Hematopoietic multipotent progenitor cell treated with erythropoietin and hydrocortisone succinate and interleukin-3 and kit ligand, for 15 days (in vitro differentiated cells): ENCODE results near the gene DDHD1.

Source experiments
- DNase-seq: peaks from one replicate; pipeline ENCODE4 v3.0.0-alpha.2; 2015; ENCODE audit warnings: low spot score

Gene DDHD1

DNA sequence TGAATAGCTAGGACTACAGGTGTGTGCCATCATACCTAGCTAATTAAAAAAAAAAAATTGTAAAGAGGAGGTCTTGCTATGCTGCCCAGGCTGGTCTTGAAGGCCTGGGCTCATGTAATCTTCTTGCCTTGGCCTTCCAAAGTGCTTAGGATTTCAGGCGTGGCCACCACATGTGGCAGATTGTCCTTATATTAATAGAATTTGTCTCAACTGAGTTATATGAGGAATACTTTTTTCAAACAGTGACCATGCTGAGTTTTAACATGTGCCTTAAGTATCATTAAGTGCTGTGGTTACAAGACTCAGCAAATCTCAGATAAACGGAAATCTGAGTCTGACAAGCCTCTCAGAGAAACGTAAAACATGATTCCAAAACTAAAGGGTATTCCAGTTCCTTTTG lies 119.1 kb downstream of the DDHD1 start:
- no peak for DNase-seq

DNA sequence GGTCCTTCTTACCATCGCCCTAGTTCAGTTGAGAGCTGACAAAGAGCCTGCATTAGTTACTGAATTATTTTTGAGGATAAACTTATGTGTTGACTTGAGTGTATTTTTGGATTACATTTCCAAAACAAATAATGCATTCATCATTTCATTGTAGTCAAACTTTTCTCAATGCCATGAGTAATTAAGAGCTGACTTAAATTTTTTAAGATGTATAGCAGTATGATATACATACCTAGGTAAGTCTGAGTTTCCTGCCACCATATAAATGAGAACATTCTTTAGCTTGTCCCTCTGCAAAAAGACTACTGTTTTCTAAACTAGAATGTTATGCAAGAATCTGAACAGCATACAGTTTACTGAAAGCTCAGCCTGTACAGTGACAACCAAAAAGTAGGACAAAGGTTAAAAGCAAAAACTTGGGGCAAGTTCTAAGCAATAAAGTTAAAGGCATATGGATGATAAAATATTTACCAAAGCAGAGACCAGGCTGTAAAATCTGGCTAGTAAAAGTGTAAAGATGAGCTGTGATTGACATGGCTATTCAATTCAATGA lies 120.2 kb downstream of the DDHD1 start:
- DNase-seq, result no peak

DNA sequence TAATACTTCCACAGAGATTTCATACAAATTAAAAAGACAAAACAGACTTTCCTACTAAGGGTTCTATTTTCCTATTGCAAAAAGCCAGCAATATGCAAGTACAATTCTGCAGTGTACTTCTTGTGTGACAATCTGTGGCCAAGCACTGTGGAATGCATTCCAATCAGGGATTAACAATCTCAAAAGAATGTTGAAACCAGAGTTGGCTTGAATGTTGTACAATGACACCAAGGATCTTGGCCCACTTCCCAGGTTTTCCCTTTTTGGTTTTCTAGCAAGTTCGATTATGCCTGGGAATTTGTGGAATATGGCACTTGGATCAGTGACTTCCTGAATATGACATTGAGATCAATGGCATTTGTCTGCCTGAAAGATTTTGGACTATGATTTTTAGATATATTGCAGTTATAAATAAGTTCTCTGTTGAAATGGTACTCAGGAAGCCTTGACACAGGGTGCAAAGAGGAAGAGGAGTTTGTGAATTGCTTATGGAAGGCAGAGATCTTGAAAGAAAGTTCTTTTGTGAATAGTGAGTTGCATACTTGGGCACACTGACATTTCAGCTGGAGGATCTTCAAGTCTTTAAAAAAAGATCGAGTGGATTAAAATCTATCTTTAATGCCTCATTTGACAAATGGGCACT lies 120.8 kb downstream of the DDHD1 start:
- no peak for DNase-seq

DNA sequence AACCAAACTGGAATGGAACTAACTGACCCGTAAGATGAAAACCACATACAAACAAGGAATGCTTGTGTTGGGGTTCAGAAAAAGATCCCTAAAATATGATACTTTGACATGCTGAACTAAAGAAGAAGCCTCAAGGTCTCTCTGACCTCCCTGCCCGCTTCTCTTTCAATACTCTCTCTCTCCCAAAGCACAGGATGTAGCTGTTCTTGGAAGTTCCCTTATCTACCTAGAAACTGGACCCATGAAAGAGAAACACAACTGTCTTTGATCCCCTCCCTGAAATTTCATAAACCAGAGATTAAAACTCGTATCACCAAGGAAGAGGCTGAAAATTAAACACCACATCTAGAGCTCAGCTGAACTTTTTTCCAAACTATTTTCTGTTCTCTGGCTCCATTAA lies 125.6 kb downstream of the DDHD1 start:
- DNase-seq, result no peak

DNA sequence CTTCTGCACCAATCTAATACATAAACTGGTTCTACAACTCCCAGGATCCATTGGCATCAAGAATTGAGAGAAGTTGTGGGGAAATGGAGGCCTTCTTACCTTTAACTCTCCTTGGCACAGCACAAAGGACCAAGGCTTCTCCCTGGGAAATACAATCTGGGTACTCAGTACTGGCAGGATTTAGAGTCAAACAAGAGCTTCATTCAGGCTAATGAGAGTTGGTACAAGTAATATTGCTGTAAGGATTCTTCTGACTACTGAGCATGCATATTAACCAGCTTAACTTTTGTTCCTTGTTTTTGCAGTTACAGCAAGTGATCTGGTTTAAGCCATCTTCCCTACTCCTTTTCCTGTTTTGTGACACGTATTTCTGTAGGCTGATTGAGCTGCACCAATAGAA lies 126.1 kb downstream of the DDHD1 start:
- DNase-seq, result no peak

DNA sequence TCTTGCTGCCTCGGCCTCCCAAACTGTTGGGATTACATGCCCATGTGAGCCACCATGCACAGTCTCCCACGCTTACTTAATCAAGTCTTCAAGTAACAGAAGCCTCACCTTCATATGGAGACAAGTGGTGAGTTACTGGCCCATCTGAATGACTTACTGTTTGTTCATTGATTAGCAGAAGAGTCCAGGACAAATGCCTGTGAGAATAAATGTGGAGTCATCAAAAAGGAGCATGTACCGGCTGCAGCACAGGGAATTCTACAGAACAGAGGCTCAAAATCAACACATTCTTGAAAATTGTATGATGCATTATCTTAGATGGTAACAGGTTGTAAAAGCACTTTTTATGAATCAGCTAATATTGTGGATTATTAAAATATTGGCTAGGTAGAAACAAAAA lies 129.8 kb downstream of the DDHD1 start:
- no peak for DNase-seq

DNA sequence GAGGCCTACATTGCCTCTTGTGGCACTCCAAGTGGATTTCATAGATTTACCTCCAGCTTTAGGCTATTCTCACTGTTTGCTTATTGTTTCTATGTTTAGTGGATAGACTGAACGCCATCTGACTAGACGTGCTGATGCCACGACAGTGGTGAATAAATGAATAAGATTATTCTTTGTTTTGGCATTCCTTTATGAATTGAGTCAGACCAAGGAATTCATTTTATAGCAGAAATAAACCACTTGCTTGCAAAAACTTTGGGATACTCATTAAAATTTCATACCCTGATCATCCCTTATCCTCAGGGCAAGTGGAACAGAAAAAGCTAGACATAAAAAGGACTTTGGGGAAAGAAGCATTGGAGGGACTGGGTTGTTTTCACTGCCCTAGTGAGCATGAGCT lies 130.5 kb downstream of the DDHD1 start:
- no peak for DNase-seq

DNA sequence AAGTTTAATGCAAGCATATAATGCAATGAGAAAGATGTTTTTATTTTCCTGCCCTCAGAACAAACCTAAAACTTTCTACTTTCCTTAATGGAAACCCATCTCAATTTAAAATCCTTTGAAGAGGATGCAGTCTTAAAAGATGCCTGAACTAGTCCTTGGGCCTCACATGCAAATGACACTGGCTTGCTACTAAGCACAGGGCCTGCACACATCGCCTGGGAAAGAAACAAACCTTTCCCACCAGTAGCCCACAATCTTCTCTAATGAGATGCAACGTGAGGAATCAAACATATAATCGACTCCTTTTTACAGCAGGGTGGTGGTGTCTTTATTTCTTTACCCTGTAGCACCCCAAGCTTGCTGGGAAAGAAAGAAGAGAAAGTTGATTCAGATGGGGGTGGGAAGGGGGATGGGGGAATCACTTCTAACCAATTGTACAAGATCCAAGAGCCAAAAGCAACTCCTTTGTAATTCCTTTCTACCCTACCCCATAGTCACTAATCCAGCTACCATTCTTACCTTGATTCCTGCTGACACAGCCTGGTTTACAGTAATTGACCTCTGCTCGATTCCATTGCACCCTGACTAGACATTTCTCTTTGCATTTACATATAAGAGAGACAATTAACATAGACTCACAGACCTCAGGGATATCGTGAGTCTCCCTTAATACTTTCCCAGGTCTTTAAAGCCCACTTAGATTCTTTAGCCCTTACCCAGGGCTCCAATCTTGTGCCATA lies 132.8 kb downstream of the DDHD1 start:
- no peak for DNase-seq

DNA sequence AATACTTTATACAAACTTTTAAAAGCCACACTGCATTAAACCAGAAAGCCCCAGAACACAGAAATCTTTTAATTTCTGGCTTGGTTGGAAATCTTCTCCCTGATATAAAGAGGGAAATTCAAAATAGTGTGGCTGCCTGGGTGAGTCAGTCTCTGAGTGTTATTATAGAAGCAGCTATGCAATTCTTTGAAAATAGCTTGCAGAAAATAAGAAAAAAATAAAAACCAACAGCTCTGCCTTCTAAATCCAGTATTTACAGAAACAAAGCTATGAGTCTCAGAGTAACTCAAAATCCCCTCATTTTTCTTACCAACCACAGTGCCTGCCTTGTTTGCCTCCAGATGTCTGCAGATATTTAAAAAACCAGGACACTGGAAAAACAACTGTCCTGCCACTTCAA lies 133.7 kb downstream of the DDHD1 start:
- no peak for DNase-seq

DNA sequence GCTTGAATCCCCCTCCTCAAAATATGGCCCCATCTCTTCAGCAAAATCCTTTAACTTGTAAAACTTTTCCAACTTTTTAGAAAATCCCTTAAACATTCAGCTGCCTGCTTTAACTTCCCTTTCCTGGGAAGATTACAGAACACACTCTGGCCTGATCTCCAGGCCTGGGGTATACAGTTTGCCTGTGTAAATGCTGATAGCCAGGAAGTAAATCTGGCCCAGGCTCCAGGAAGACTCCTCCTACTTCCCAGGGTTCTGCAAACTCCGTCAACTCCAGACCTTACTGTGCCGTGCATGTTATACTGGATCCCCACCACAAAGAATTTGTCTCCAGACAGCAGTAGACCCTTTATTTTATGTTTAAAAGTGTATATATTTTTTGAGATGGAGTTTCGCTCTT lies 135.3 kb downstream of the DDHD1 start:
- no peak for DNase-seq

DNA sequence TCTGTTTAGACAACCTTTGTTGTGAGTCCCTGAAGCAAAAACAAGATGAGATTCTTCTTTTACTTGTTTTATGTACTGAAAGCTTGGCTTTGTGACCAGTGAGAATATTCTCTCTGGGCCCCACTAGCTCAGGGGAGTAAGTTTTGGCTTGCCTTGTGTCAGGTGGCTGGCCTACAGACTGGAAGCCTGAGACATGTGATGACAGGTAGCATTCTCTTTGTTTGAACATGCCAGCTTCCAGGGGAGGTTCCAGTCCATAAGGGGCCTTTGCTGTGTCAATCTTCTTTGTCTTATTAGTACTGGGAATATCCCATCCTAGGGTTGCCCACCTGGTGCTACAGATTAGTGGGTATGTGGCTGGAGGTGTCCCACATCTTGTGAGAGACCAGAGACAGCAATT lies 136.2 kb downstream of the DDHD1 start:
- DNase-seq, result no peak

DNA sequence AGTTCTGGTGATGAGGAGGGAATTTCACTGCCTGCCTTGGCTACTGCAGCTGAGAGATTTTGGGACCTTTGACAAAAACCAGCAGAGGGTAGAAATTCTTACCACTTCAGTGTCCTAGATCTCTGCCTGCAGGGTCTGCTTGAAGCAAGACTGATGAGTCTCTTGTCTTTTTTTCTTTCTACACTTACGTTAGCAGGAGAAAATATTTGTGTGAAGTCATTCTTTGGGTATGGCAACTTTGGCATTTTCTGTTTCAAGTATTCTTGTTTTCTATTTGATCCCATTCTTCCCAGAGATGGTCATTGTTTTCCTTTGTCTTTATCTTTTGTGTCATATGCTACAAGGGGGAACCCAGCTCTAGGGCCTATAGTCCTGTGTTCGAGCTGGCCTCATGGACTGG lies 136.6 kb downstream of the DDHD1 start:
- no peak for DNase-seq

DNA sequence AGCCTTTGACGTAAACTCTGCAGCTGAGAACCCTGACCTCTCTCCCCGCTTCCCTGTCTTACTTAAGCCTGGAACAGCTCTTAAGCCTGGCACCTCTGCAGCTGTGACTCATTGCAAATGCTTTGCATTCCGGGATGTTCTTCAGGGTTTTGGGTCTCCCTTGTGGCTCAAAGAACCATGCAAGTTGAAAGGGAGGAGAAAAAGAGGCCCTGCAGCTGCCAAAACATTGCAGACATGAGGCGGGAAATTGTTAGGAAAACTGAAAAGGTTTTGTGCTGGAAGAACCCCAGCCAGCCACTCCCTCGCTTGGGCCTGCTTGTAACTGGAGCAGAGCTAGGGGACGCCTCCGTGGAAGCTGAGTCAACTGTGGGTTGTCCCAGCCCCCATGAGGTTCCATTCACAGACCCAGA lies 142.1 kb downstream of the DDHD1 start:
- no peak for DNase-seq

DNA sequence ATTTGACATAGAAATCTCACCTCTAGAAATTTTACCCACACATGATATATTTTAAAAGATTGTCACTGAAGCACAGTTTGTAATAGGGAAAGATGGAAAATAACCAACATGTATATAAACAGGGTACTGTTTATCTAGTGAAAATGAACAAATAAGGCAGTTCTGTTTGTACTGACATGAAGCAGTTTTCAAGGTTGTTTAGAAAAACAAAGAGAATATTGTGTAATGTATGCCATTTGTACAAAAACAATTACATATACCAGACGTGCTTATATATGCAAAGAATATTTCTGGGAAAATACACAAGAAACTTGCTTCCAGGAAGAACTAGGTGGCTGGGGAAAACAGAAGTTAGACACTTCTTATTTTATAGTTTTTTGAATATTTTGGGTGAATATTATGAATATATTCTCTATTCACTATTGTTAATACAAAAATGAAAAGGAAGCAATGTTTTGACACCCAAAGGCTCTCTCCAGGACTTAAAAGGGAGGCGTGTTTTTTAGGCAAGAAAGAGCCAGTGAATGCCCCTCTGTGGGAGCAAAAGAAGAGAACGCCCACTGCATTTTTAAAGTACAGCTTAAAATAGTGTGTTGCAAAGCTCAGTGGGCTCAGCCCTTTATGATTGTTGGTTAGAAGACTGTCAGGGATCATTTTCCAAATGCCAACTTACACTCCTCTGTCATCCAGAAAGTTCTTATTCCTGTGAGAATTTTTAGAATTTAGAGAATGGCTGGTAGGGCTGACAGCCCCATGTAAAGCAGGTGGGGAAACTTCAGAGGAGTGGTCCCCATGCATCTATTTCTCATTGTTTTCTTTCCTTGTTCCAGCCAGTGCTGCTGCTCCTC lies 142.7 kb downstream of the DDHD1 start:
- DNase-seq, result no peak

DNA sequence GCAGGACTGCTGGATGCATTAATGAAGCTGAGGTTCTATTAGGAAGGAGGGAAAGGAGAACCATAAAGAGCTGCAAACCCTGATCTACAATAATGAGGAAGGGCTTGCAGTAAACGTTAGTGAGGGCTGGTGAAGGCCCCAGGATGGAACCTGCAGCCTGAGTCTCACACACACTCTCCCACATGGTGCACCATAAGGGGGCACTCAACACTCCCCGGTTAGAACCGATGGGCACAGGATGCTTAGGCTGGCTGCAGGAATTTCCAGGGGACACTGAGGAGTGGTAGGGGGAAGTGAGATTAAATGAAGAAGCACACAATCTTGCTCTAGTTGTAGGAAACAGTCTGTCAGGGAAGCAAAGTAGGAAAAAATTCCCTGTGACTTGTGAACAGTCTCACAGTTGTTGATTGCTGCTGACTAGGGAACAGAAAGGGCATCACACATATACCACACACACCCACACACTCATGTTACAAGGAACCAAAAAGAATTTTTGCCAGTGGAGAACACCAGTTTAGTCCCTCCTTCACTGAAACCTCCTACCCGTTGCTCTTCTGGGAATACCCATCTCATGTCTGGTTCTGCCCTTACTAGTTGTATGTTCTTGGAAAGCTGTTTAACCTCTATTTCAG lies 146.1 kb downstream of the DDHD1 start:
- DNase-seq, result no peak

DNA sequence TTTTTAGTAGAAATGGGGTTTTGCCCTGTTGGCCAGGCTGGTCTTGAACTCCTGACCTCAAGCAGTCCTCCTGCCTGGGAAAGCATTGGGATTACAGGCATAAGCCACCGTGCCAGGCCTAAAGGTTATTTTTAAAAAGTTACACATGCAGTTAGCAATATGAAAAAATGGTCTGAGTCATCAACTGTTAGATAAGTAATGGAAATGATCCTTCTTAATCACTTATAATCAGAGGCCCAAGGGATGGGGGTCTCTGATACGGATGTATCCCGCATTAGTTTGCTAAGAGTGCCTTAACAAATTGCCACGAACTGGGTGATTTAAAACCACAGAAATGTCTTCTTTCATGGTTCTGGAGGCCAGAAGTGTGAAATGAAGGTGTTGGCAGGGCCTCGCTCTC lies 148.1 kb downstream of the DDHD1 start:
- no peak for DNase-seq

DNA sequence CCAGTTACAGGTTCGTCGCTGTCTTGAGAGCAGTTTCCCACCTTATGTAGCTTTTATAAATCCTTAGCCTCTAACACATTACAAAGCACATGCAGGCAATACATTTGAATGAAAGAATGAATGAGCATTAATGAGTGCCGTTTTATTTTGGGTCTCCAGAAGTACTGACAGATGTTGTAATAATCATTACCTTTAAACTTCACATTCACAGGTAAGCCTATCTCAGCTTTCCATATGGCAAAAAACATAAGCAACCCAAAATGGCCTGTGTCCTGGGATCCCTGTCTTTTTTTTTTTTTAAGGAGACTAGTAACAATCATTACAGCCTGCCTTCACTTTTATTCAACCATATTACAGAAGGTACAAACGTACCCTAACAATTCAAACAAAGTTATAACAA lies 149.3 kb downstream of the DDHD1 start:
- DNase-seq, result no peak

DNA sequence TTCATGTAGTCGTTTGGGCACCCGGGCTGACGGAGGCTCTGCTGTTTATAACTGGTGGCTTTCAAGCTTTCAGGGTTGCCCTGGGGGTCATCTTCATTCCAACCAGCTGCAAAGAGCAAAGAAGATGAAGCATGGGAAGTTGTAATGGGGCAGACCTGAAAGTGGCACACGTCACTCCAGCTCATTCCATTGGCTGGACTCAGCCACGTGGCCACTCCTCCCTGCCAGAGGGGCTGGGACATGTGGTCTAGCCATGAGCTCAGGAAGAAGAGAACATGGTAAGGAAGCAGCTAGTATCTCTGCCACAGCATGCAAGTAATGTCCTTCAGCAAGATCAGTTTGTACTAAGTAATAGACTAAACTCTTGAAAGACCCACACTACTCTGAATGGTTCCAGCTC lies 150.5 kb downstream of the DDHD1 start:
- DNase-seq, result no peak

DNA sequence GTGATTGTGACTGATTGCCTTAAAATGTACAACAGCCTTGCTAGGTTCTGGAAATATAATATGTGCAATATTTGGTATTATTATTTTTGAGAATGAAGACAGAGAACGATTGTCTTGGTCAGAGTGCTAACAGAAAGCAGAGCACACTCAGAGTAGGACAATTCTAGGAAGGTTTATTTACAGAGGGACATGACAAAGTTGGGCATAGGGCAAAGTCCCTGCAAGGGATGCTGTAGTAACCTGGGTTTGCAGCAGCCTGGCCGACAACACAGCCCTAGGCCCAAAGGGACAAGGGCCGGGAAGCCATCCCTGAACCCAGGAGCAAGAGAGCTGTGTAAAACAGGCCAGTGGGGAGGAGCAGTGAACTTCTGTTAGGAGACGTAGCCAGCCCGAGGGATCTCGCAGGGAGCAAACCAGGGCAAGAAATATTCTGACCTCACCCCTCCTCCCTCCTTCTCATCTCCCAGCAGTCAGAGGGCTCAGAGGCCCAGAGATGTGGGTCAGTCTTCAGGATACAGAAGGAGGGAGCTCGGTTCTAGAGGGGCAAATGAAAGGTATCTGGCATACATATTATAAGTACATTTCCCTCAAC lies 151.2 kb downstream of the DDHD1 start:
- no peak for DNase-seq

DNA sequence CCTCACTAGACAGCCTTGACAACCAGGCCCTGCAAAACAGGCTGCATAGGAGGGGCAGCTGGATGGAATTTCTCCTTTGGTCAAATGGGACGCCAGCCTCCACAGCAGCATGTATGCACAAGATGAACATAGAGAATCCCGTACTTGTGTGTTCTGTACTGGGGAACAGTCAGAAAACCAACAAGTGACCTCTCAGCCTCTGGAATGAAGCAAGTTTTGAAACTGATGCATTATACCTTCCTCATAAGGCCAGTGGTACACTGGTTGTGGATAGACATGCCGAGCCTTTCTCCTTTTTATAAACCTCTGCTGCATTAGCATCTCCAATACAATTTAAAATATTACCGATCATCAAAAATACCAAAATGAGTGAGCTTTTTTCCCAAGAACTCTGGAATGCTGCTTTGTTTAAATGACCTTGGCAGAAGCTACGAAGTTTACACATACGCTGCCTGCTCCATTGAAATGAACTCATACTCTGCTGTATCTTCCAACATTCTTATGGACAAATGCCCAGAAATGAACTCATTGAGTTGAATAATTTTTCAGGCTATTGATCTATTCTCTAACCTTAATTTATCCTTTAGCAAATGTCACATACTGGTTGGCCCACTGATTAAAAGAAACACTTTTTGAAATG lies 154.6 kb downstream of the DDHD1 start:
- DNase-seq, result no peak

DNA sequence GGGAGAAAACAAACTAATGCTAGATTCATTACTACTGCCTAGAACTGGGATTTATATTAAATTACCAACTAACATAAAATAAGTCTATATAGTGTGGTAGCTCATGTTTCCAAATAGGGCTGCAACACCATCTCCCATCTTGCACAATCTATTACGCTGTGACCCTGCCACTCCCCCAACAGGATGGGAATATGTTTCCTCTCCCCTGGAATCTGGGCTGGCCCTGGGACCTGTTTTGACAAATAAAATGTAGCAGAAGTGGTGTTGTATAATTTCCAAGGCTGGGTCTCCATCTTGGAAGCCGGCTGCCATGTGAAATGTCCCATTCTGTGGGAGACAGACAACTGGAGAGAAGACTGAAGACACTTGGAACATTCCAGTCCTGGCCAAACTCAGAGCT lies 156.6 kb downstream of the DDHD1 start:
- DNase-seq, result no peak

DNA sequence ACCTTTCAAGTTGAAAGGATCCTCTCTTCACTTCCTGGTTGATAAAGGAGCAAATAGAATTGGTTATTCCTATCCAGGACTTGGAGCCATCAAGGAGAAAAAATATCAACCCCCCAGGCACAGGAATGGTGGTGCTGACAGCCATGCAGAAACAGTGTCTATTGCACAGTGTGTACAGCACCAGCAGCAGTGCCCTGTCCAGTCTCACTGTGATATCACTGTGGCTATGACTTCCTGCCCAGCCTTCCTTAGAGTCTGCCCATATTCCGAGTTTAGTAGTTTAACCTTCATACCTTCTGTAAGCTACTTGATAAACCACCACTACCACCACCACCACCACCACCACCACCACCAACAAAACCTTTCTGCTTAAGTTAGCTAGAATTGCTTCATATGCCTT lies 157.1 kb downstream of the DDHD1 start:
- DNase-seq, result no peak
